Tibial artery (tissue), 4 donors: ENCODE results near the gene ERC1.

ENCODE experiments used
- DNase-seq, 2 donors: peaks; one replicate each; pipeline ENCODE4 v3.0.0-alpha.2; 2019
- H3K27ac ChIP-seq, 2 donors: fragments of 200-600 bp; sonication (generic) in 1 of 2; 1 replicate in 1 of 2; 2 replicates in 1 of 2; pipeline ENCODE4 v1.5.1; 2018 to 2019; ENCODE audit warnings: mild to moderate bottlenecking in 1 of 2
- H3K27me3 ChIP-seq, 2 donors: fragments of 200-600 bp; sonication (generic) in 1 of 2; one replicate each; pipeline versions ENCODE4 v1.5.1 to v1.6.0; 2016 to 2019
- H3K36me3 ChIP-seq, 3 donors: fragments of 200-600 bp; sonication (generic) in 2 of 3; one replicate each; pipeline ENCODE4 v1.5.1; 2016 to 2019; ENCODE audit warnings: mild to moderate bottlenecking in 2 of 3
- H3K4me1 ChIP-seq, 4 donors: fragments of 200-600 bp; sonication (generic) in 2 of 4; 1 replicate in 3 of 4; 2 replicates in 1 of 4; pipeline ENCODE4 v1.5.1; 2016 to 2019
- H3K4me3 ChIP-seq, 2 donors: fragments of 200-600 bp; sonication (generic) in 1 of 2; 1 replicate in 1 of 2; 2 replicates in 1 of 2; pipeline ENCODE4 v1.5.1; 2018 to 2019; ENCODE audit warnings: mild to moderate bottlenecking in 2 of 2
- H3K9me3 ChIP-seq, 3 donors: fragments of 200-600 bp; sonication (generic) in 1 of 3; one replicate each; pipeline ENCODE4 v1.5.1; 2016 to 2019
- intact Hi-C: fragments of 100-400 bp; cut with DNase I; formaldehyde crosslinking; loops from one replicate; pipeline ENCODE4 v1.15.0; 2023; ENCODE audit warnings: low total_unique reads
- TF ChIP-seq, protein P1 (sequence below), 2 experiments: fragments of 200-600 bp in 1 of 2; fragments of 450-650 bp in 1 of 2; IDR thresholded peaks; one replicate each; pipeline ENCODE4 v1.5.1; 2017 to 2019; ENCODE audit warnings: antibody characterized with exemption in 2 of 2, mild to moderate bottlenecking in 1 of 2, moderate library complexity in 1 of 2

The ERC1 gene

DNA sequence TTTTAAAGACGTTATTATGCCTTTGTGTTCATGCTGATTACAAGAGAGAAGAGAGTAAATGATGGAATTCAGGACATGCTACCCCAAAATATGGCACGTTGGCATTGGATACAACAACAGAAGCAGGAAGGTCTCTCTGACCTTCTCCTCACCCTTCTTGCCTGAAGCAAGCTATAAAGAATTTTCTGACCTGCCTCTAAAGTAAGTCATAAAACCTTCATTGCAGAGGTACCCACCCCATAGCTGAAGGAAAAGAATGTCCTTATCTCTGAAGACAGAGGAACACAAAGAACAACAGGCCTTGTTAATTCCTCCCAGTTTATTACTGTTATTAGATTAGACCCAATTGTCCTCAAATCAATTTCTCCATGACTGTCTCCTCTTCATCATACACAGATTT is 427.1 kb downstream of the ERC1 start:
- Histone ChIP-seq H3K9me3 (peaks cover 0 to 14% (median 0%) of the 10 kb centered on the region in 3 donors), H3K27ac (no peak overlapping the region), H3K36me3 (peaks cover 11 to 14% (median 12%) of the 10 kb centered on the region in 3 donors), H3K27me3 (no peaks in the 10 kb centered on the region), H3K4me3 (no peak overlapping the region), H3K4me1 (no peaks in the 10 kb centered on the region)
- TF ChIP-seq, protein P1, sequence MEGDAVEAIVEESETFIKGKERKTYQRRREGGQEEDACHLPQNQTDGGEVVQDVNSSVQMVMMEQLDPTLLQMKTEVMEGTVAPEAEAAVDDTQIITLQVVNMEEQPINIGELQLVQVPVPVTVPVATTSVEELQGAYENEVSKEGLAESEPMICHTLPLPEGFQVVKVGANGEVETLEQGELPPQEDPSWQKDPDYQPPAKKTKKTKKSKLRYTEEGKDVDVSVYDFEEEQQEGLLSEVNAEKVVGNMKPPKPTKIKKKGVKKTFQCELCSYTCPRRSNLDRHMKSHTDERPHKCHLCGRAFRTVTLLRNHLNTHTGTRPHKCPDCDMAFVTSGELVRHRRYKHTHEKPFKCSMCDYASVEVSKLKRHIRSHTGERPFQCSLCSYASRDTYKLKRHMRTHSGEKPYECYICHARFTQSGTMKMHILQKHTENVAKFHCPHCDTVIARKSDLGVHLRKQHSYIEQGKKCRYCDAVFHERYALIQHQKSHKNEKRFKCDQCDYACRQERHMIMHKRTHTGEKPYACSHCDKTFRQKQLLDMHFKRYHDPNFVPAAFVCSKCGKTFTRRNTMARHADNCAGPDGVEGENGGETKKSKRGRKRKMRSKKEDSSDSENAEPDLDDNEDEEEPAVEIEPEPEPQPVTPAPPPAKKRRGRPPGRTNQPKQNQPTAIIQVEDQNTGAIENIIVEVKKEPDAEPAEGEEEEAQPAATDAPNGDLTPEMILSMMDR (IDR thresholded peaks at IDR 0.05), result no peak
- intact Hi-C loops, result no loop called here
- no peak for DNase-seq

DNA sequence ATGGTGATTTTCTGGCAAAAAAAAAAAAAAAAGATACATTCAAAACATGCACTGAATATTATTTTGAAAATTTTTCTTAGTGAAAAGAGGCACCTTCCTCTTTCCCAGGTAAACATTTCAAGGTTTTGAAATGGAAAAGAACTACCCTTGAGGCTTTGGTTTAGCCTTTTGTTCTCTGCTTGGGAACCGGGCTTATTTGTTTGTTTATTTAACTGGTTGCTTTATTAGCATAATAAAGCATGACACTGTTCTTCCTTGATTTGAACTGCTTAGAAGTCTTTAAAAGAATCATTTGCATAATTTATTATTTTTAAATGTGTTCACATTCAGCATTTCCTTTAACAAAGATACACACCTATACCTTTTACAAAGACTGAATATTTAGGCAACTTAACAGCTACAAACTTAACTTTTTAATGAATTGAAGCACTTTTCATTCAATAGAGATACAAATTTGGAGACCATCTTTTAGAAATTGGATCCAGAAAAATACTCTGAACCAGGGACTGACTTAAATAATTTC is 428.9 kb downstream of the ERC1 start:
- Histone ChIP-seq H3K27ac (no peak overlapping the region), H3K4me1 (no peaks in the 10 kb centered on the region), H3K27me3 (no peaks in the 10 kb centered on the region), H3K9me3 (peaks cover 0 to 14% (median 0%) of the 10 kb centered on the region in 3 donors), H3K4me3 (no peak overlapping the region), H3K36me3 (peaks cover 5 to 13% (median 11%) of the 10 kb centered on the region in 3 donors)
- DNase-seq, result no peak
- intact Hi-C loops, result no loop called here
- TF ChIP-seq, protein P1 (IDR thresholded peaks at IDR 0.05), result no peak

DNA sequence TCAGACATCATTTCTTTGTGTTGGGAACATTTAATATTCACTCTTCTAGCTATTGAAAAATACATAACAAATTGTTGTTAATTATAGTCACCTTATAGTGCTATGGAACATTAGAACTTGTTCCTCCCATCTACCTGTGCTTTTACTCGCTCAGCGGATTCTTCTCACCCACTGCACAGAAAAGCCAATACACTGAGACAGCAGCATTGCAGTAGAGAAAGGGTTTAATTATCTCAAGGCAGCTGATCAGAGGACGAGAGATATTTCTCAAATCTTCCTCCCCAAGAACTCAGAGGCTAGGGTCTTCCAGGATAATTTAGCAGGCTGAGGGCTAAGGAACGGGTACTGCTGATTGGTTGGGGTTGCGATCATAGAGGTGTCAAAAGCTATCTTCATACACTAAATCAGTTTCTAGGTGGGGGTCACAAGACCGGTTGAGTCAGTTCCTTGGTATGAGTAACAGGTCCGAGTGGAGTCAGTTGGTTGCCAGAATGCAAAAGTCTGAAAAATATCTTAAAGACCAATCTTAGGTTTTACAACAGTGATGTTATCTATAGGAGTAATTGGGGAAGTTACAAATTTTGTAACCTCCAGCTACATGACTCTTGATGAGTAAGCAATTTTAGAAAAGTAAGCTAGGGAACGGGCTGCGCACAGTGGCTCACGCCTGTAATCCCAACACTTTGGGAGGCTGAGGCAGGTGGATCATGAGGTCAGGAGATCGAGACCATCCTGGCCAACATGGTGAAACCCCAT is 430.2 kb downstream of the ERC1 start:
- TF ChIP-seq, protein P1 (IDR thresholded peaks at IDR 0.05), result no peak
- intact Hi-C loops, result no loop called here
- Histone ChIP-seq H3K4me1 (no peaks in the 10 kb centered on the region), H3K4me3 (no peak overlapping the region), H3K27me3 (no peaks in the 10 kb centered on the region), H3K9me3 (peaks cover 0 to 14% (median 0%) of the 10 kb centered on the region in 3 donors), H3K27ac (no peak overlapping the region), H3K36me3 (peaks cover 5 to 11% (median 8%) of the 10 kb centered on the region in 3 donors)
- no peak for DNase-seq

DNA sequence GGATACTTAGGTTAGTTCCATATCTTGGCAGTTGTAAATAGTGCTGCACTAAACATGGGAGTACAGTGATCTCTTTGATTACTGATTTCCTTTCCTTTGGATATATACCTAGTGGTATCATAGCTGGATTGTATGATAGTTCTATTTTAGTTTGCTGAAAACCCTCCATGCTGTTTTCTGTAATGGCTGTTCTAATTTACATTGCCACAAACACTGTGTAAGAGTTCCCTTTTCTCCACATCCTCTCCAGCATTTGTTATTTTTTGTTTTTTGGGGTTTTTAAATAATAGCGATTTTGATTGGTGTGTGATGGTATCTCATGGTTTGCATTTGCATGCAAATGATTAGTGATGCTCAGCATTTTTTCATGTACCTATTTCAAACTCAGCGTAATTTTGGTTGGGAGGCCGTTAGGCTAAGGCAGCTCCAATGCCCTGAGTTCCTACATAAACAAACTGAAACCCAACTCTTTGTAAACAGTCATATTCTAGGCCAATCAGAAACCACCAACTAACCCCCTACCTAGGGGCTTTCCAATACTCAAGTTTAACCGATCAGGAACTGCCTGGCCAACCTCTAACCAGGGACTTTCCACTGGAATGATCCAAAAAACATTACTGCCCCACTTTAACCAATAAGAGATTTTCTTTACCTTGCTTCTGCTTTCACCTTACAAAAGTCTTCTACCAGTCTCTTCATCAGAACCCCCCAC is 431.7 kb downstream of the ERC1 start:
- Histone ChIP-seq H3K36me3 (peaks cover 5 to 11% (median 8%) of the 10 kb centered on the region in 3 donors), H3K9me3 (peaks cover 0 to 14% (median 0%) of the 10 kb centered on the region in 3 donors), H3K27me3 (no peaks in the 10 kb centered on the region), H3K4me1 (no peaks in the 10 kb centered on the region), H3K4me3 (no peak overlapping the region), H3K27ac (no peak overlapping the region)
- intact Hi-C loops, result no loop called here
- TF ChIP-seq, protein P1 (IDR thresholded peaks at IDR 0.05), result no peak
- DNase-seq, result no peak

DNA sequence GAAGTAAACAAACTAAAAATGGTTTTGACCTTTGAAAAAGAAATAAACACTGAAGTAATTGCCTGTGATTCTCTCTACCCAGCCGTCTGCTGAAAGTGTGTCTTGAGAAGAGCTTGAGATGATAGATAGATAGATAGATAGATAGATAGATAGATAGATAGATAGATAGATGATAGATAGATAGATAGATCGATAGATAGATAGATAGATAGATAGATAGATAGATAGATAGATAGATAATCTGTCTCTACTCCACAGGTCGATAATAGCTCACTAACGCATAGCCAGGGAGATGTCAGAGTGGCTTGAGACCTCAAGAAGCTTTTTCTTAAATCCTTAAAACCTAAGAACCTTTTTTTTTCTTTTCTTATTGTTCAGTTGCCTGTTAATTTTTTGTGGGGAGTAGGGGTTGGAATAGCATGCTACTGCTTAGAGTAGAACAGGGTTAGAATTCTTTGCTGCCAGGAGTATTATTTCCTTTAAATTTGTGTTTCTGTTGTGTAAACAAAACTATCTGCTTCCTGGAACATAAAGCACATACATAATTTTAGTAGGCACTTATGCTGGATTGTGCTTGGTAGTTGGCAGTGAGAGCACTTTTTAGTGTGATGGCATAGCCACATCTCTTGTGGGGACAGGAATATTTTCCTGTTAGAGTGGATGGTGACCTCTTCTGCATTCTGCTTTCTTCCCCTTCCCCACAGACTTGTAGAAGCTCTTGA is 433.8 kb downstream of the ERC1 start:
- TF ChIP-seq, protein P1 (IDR thresholded peaks at IDR 0.05), result no peak
- no peaks in the 10 kb centered on the region for H3K27me3 ChIP-seq
- intact Hi-C loops, result no loop called here
- H3K27ac ChIP-seq, result no peak overlapping the region
- no peak for DNase-seq
- H3K9me3 ChIP-seq, result peaks cover 0 to 14% (median 0%) of the 10 kb centered on the region in 3 donors
- H3K4me1 ChIP-seq, result peaks cover 0 to 2% (median 0%) of the 10 kb centered on the region in 4 donors
- peaks cover 0 to 8% (median 7%) of the 10 kb centered on the region in 3 donors for H3K36me3 ChIP-seq
- H3K4me3 ChIP-seq, result no peak overlapping the region
